H7 (cell line): ENCODE data around the gene S100A2. TPM values are rescaled to one million over a fixed set of nuclear protein-coding genes. Genes with fewer than 3 reads are reported as not detected.

Experiments used
- total RNA-seq: library from RNA; depleted of rRNA; stranded (reverse); fragments of >200 nt; shearing (Covaris generic); gene quantifications from 2 replicates; pipeline ENCODE4 v1.2.3, GENCODE V29; 2014; rRNA removed

The S100A2 gene
- total RNA-seq, 1 experiment from 2014 or later = 0.94 TPM

Other genes with a start within 250 kb of the S100A2 start
- not detected in 2 replicates for gene PGLYRP4, start 217.0 kb downstream of the S100A2 start, total RNA-seq
- not detected in 2 replicates for gene S100A9, start 208.0 kb downstream of the S100A2 start, total RNA-seq
- gene S100A12, start 190.2 kb downstream of the S100A2 start, total RNA-seq = not detected in 2 replicates
- not detected in 2 replicates for gene S100A8, start 174.8 kb downstream of the S100A2 start, total RNA-seq
- not detected in 2 replicates for gene S100A7A, start 149.3 kb downstream of the S100A2 start, total RNA-seq
- gene S100A7, start 105.2 kb downstream of the S100A2 start, total RNA-seq = not detected in 2 replicates
- 1.3 and 1.4 TPM in 2 replicates for gene S100A6, start 29.9 kb downstream of the S100A2 start, total RNA-seq
- not detected in 2 replicates for gene S100A5, start 24.9 kb downstream of the S100A2 start, total RNA-seq
- 17.3 and 18.0 TPM in 2 replicates for gene S100A4, start 20.0 kb downstream of the S100A2 start, total RNA-seq
- gene S100A3, start 16.6 kb downstream of the S100A2 start, total RNA-seq = 0.30 and 0.31 TPM in 2 replicates
- 34.5 and 89.0 TPM in 2 replicates for gene S100A16, start 47.3 kb upstream of the S100A2 start, total RNA-seq
- gene S100A14, start 50.5 kb upstream of the S100A2 start, total RNA-seq = 1.8 and 2.0 TPM in 2 replicates
- gene S100A13, start 61.7 kb upstream of the S100A2 start, total RNA-seq = 80.8 and 93.2 TPM in 2 replicates
- gene S100A1, start 62.6 kb upstream of the S100A2 start, total RNA-seq = 0.63 and 0.80 TPM in 2 replicates
- gene CHTOP, start 68.2 kb upstream of the S100A2 start, total RNA-seq = 63.8 and 67.0 TPM in 2 replicates
- gene SNAPIN, start 92.9 kb upstream of the S100A2 start, total RNA-seq = 48.3 and 48.5 TPM in 2 replicates
- 624 and 716 TPM in 2 replicates for gene ILF2, start 105.1 kb upstream of the S100A2 start, total RNA-seq
- 8.7 and 10.7 TPM in 2 replicates for gene NPR1, start 112.8 kb upstream of the S100A2 start, total RNA-seq
- 58.3 and 66.6 TPM in 2 replicates for gene INTS3, start 162.2 kb upstream of the S100A2 start, total RNA-seq
- 44.7 and 48.9 TPM in 2 replicates for gene SLC27A3, start 209.6 kb upstream of the S100A2 start, total RNA-seq